ENCODE measurements around the gene TFAP2B.
A peak's percentile ranks its signal among the peaks of the same experiment; 100 is the strongest.

Gene TFAP2B

GRCh38 chr6:50818673-50819072, at the start of gene TFAP2B:
Gene TFAP2B (plus strand): TSS chr6:50818871. CDS start chr6:50818892, 21 bp downstream.
- TF ChIP-seq CTCF (IDR thresholded peaks at IDR 0.05), result no peak
- Histone ChIP-seq H2AFZ (no peak within 1 kb of the TSS), H3K79me2 (no peaks in the 10 kb centered on the region), H3K4me3 (ENCODE audit: low read depth, low read length) (no peak within 1 kb of the TSS), H3K27ac (no peak within 1 kb of the TSS), H3K9me3 (ENCODE audit: control insufficient read depth, low read length) (no peaks in the 10 kb centered on the region), H3K4me1 (no peaks in the 10 kb centered on the region), H3K4me2 (ENCODE audit: low read length) (no peak within 1 kb of the TSS), H3K9ac (no peak within 1 kb of the TSS), H3K36me3 (ENCODE audit: control insufficient read depth, insufficient read depth, low read length) (no peaks in the 10 kb centered on the region), H3K27me3 (ENCODE audit: control insufficient read depth, insufficient read depth, low read length) (peaks cover 9% of the 10 kb centered on the region)

GRCh38 chr6:50778696-50779095, 40.0 kb upstream of the TFAP2B start:
- no peak for TF ChIP-seq CTCF (IDR thresholded peaks at IDR 0.05)
- Histone ChIP-seq H3K9me3 (ENCODE audit: control insufficient read depth, low read length) (no peaks in the 10 kb centered on the region), H3K27me3 (ENCODE audit: control insufficient read depth, insufficient read depth, low read length) (no peaks in the 10 kb centered on the region), H3K4me1 (no peaks in the 10 kb centered on the region), H2AFZ (no peak overlapping the region), H3K4me3 (ENCODE audit: low read depth, low read length) (no peak overlapping the region), H3K9ac (no peak overlapping the region), H3K27ac (no peak overlapping the region), H3K79me2 (no peaks in the 10 kb centered on the region), H3K4me2 (ENCODE audit: low read length) (no peak overlapping the region), H3K36me3 (ENCODE audit: control insufficient read depth, insufficient read depth, low read length) (no peaks in the 10 kb centered on the region)

GRCh38 chr6:50780382-50780781, 38.3 kb upstream of the TFAP2B start:
- no peak for TF ChIP-seq CTCF (IDR thresholded peaks at IDR 0.05)
- H3K4me1 ChIP-seq, result no peaks in the 10 kb centered on the region
- H3K9me3 ChIP-seq (ENCODE audit: control insufficient read depth, low read length), result no peaks in the 10 kb centered on the region

GRCh38 chr6:50785921-50786320, 32.8 kb upstream of the TFAP2B start:
- no peaks in the 10 kb centered on the region for H3K27me3 ChIP-seq (ENCODE audit: control insufficient read depth, insufficient read depth, low read length)
- H2AFZ ChIP-seq, result no peak overlapping the region
- no peak overlapping the region for H3K4me2 ChIP-seq (ENCODE audit: low read length)
- no peaks in the 10 kb centered on the region for H3K36me3 ChIP-seq (ENCODE audit: control insufficient read depth, insufficient read depth, low read length)
- no peak overlapping the region for H3K9ac ChIP-seq
- H3K27ac ChIP-seq, result no peak overlapping the region
- no peaks in the 10 kb centered on the region for H3K9me3 ChIP-seq (ENCODE audit: control insufficient read depth, low read length)
- TF ChIP-seq CTCF (IDR thresholded peaks at IDR 0.05), result no peak
- no peak overlapping the region for H3K4me3 ChIP-seq (ENCODE audit: low read depth, low read length)
- no peaks in the 10 kb centered on the region for H3K4me1 ChIP-seq
- H3K79me2 ChIP-seq, result no peaks in the 10 kb centered on the region

More at GRCh38 chr6:50780382-50780781, 38.3 kb upstream of the TFAP2B start:
- Histone ChIP-seq H3K79me2 (no peaks in the 10 kb centered on the region), H3K4me2 (ENCODE audit: low read length) (no peak overlapping the region), H3K36me3 (ENCODE audit: control insufficient read depth, insufficient read depth, low read length) (no peaks in the 10 kb centered on the region), H3K9ac (no peak overlapping the region), H2AFZ (no peak overlapping the region), H3K27me3 (ENCODE audit: control insufficient read depth, insufficient read depth, low read length) (no peaks in the 10 kb centered on the region), H3K4me3 (ENCODE audit: low read depth, low read length) (no peak overlapping the region), H3K27ac (no peak overlapping the region)

GRCh38 chr6:50791900-50792508, 26.7 kb upstream of the TFAP2B start:
- no peaks in the 10 kb centered on the region for H3K4me1 ChIP-seq
- H3K27ac ChIP-seq, result no peak overlapping the region
- TF ChIP-seq CTCF (IDR thresholded peaks at IDR 0.05), result peak; percentile 31
- H3K36me3 ChIP-seq (ENCODE audit: control insufficient read depth, insufficient read depth, low read length), result no peaks in the 10 kb centered on the region
- H3K9me3 ChIP-seq (ENCODE audit: control insufficient read depth, low read length), result no peaks in the 10 kb centered on the region
- no peaks in the 10 kb centered on the region for H3K79me2 ChIP-seq
- no peak overlapping the region for H3K4me2 ChIP-seq (ENCODE audit: low read length)
- H3K4me3 ChIP-seq (ENCODE audit: low read depth, low read length), result no peak overlapping the region
- no peak overlapping the region for H3K9ac ChIP-seq
- no peaks in the 10 kb centered on the region for H3K27me3 ChIP-seq (ENCODE audit: control insufficient read depth, insufficient read depth, low read length)
- H2AFZ ChIP-seq, result no peak overlapping the region
